Karpas-422 (cell line): ENCODE measurements around the gene HSPA1A. TPM values are rescaled to one million over a fixed set of nuclear protein-coding genes. Genes with fewer than 3 reads are reported as not detected.

ENCODE experiments used
- DNase-seq: peaks from one replicate; pipeline ENCODE4 v3.0.0-alpha.2; 2015
- H2AFZ ChIP-seq: fragments of 200-600 bp; sonication (generic); 2 replicates; pipeline ENCODE4 v1.6.1; 2014; ENCODE audit warnings: antibody characterized with exemption, low read length, mixed read lengths
- H3K27ac ChIP-seq: fragments of 200-600 bp; sonication (generic); 2 replicates; pipeline ENCODE4 v1.5.1; 2014; ENCODE audit warnings: mild to moderate bottlenecking, low read length, moderate library complexity
- H3K27me3 ChIP-seq: fragments of 200-600 bp; sonication (generic); 2 replicates; pipeline ENCODE4 v1.6.1; 2014; ENCODE audit warnings: low read length, mixed read lengths
- H3K36me3 ChIP-seq: fragments of 200-600 bp; sonication (generic); 2 replicates; pipeline ENCODE4 v1.6.1; 2014; ENCODE audit warnings: low read length, mixed read lengths; ENCODE audit not compliant: insufficient read depth
- H3K4me1 ChIP-seq: fragments of 200-600 bp; sonication (generic); 2 replicates; pipeline ENCODE4 v1.6.1; 2014; ENCODE audit warnings: mild to moderate bottlenecking, low read length, mixed read lengths
- H3K4me2 ChIP-seq: fragments of 200-600 bp; sonication (generic); 2 replicates; pipeline ENCODE4 v1.6.1; 2014; ENCODE audit warnings: low read length, low read depth, mild to moderate bottlenecking; ENCODE audit not compliant: poor library complexity, severe bottlenecking
- H3K4me3 ChIP-seq: fragments of 200-600 bp; sonication (generic); 2 replicates; pipeline ENCODE4 v1.5.1; 2014; ENCODE audit warnings: mild to moderate bottlenecking, antibody characterized with exemption, low read length, mixed read lengths
- H3K79me2 ChIP-seq: fragments of 200-600 bp; sonication (generic); 2 replicates; pipeline ENCODE4 v1.6.1; 2014; ENCODE audit warnings: mild to moderate bottlenecking, low read length, mixed read lengths
- H3K9ac ChIP-seq: fragments of 200-600 bp; sonication (generic); 2 replicates; pipeline ENCODE4 v1.6.0; 2014; ENCODE audit warnings: low read length
- H3K9me2 ChIP-seq: fragments of 200-600 bp; sonication (generic), shearing (Covaris generic); replicated peaks from 2 replicates; pipeline ENCODE4 v1.6.0; 2014; ENCODE audit warnings: mild to moderate bottlenecking, low read length, moderate library complexity; ENCODE audit not compliant: insufficient read depth
- H3K9me3 ChIP-seq: fragments of 300-700, 200-600 bp; sonication (generic); 2 replicates; pipeline ENCODE4 v1.6.1; 2014; ENCODE audit warnings: low read length, mixed read lengths
- H4K20me1 ChIP-seq: fragments of 200-600 bp; sonication (generic); 2 replicates; pipeline ENCODE4 v1.6.1; 2014; ENCODE audit warnings: mild to moderate bottlenecking, antibody characterized with exemption, low read length, low read depth; ENCODE audit not compliant: insufficient read depth
- total RNA-seq: library from RNA; depleted of rRNA; stranded (reverse); fragments of >200 nt; shearing (Covaris generic); gene quantifications from 2 replicates; pipeline ENCODE4 v1.2.3, GENCODE V29; 2014; ENCODE audit warnings: low replicate concordance; rRNA removed

Gene HSPA1A
- 0.32 TPM in 1 of 2 replicates, not detected in the other for total RNA-seq

DNA sequence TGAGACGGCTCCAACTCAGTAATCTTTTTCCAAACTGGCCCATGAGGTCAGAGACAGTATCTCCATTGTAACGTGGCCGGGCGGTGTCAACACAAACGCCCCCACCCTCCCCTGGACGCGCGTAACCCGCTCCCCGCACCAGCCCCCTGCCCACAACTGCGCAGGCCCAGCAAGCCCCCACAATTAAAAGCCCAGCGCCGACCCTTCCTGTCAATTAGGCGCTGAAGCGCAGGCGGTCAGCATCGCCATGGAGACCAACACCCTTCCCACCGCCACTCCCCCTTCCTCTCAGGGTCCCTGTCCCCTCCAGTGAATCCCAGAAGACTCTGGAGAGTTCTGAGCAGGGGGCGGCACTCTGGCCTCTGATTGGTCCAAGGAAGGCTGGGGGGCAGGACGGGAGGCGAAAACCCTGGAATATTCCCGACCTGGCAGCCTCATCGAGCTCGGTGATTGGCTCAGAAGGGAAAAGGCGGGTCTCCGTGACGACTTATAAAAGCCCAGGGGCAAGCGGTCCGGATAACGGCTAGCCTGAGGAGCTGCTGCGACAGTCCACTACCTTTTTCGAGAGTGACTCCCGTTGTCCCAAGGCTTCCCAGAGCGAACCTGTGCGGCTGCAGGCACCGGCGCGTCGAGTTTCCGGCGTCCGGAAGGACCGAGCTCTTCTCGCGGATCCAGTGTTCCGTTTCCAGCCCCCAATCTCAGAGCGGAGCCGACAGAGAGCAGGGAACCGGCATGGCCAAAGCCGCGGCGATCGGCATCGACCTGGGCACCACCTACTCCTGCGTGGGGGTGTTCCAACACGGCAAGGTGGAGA is at the start of gene HSPA1A, which contains the start of gene HSPA1L:
TSS of gene HSPA1A (plus strand) at position 519 of the 814 bp plus-strand sequence. CDS start at position 733, 214 bp downstream.
TSS of gene HSPA1L (minus strand) at position 259 of the 814 bp plus-strand sequence. CDS start 3,311 bp downstream, outside the sequence.
- H3K27me3 ChIP-seq: no peaks in the 10 kb centered on the region
- no peak within 1 kb of the TSS for H3K4me3 ChIP-seq
- no peak for DNase-seq
- no peaks in the 10 kb centered on the region for H3K4me1 ChIP-seq
- H3K4me2 ChIP-seq: no peak within 1 kb of the TSS
- H3K79me2 ChIP-seq: no peaks in the 10 kb centered on the region
- H3K9me2 ChIP-seq: no peaks in the 10 kb centered on the region
- no peak within 1 kb of the TSS for H3K27ac ChIP-seq
- no peaks in the 10 kb centered on the region for H4K20me1 ChIP-seq
- no peak within 1 kb of the TSS for H3K9ac ChIP-seq
- no peak within 1 kb of the TSS for H2AFZ ChIP-seq
- no peaks in the 10 kb centered on the region for H3K36me3 ChIP-seq
- no peaks in the 10 kb centered on the region for H3K9me3 ChIP-seq

DNA sequence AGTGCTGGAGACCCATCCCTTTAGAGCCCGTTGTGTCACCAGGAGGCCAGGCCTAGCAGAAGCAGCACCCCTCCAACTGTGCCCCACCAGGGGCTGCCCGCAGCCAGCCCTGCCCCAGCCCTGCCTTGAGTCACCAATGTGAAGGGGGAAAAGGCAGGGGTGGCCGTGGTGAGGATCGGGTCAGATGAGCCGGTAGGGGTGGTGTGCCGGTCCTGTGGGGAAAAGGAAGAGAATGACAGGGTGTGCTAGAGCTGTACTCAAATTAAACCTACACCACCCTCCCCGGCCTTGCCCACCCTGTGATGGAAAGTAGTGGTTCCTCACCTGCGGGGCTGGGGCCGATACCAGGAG is 49.8 kb upstream of the HSPA1A start:
- H3K79me2 ChIP-seq: no peaks in the 10 kb centered on the region

GRCh38 chr6:31765910-31766794 is 49.2 kb upstream of the HSPA1A start:
- no peak overlapping the region for H3K4me3 ChIP-seq
- no peaks in the 10 kb centered on the region for H4K20me1 ChIP-seq
- 0 out of 2 replicates have a peak, but pooled peaks cover 7% of the 10 kb centered on the region for H3K36me3 ChIP-seq
- H3K27ac ChIP-seq: no peak overlapping the region
- no peaks in the 10 kb centered on the region for H3K4me1 ChIP-seq
- H3K9ac ChIP-seq: no peak overlapping the region
- no peaks in the 10 kb centered on the region for H3K79me2 ChIP-seq
- no peaks in the 10 kb centered on the region for H3K9me2 ChIP-seq
- no peak overlapping the region for H2AFZ ChIP-seq
- H3K27me3 ChIP-seq: no peaks in the 10 kb centered on the region
- DNase-seq: no peak
- H3K4me2 ChIP-seq: no peak overlapping the region
- no peaks in the 10 kb centered on the region for H3K9me3 ChIP-seq

More for the DNA sequence above, 49.8 kb upstream of the HSPA1A start:
- Histone ChIP-seq H3K4me3 (no peak overlapping the region), H3K36me3 (0 out of 2 replicates have a peak, but pooled peaks cover 7% of the 10 kb centered on the region), H3K4me1 (no peaks in the 10 kb centered on the region), H4K20me1 (no peaks in the 10 kb centered on the region), H2AFZ (no peak overlapping the region), H3K27me3 (no peaks in the 10 kb centered on the region), H3K9me3 (no peaks in the 10 kb centered on the region), H3K9ac (no peak overlapping the region), H3K27ac (no peak overlapping the region), H3K4me2 (no peak overlapping the region), H3K9me2 (no peaks in the 10 kb centered on the region)
- no peak for DNase-seq

GRCh38 chr6:31767096-31767645 is 48.2 kb upstream of the HSPA1A start:
- Histone ChIP-seq H3K4me1 (no peaks in the 10 kb centered on the region), H3K9me2 (no peaks in the 10 kb centered on the region), H3K9ac (no peak overlapping the region), H4K20me1 (no peaks in the 10 kb centered on the region), H3K9me3 (no peaks in the 10 kb centered on the region), H2AFZ (no peak overlapping the region), H3K4me2 (no peak overlapping the region), H3K27me3 (no peaks in the 10 kb centered on the region), H3K36me3 (0 out of 2 replicates have a peak, but pooled peaks cover 7% of the 10 kb centered on the region), H3K79me2 (no peaks in the 10 kb centered on the region), H3K27ac (no peak overlapping the region), H3K4me3 (no peak overlapping the region)
- DNase-seq: no peak

DNA sequence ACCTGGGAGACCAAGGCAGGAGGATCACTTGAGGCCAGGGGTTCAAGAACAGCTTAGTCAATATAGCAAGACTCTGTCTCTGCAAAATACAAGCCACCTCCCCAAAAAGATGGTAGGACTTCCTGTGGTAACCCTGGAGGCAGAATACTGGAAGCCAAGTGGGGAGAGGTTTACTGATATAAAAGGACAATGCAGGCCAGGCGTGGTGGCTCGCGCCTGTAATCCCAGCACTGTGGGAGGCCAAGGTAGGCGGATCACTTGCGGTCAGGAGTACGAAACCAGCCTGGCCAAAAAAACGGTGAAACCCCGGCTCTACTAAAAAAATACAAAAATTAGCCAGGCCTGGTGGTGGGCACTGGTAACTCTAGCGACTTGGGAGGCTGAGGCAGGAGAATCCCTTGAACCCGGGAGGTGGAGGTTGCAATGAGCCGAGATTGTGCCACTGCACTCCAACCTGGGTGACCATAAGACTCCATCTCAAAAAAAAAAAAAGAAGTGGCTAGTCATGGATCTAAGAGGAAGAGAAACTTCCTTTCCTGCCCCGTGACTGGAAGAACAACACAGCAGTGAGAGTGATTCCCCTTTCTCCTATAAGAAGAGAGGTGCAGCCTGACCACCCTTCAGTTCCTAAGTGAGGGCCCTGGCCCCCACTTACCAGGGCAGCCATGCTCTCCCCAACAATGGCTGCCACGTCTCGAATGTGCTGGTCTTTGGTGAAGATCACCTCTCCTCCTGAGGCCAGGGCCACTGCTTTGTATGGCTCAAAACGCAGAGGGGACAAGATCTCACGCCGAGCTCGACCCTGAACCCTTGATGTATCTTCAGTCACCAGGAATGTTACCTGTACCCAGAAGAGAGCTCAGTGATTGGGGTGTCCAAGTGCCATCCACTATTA is 46.7 kb upstream of the HSPA1A start:
- Histone ChIP-seq H3K36me3 (0 out of 2 replicates have a peak, but pooled peaks cover 4% of the 10 kb centered on the region), H3K4me3 (no peak overlapping the region), H3K27ac (no peak overlapping the region), H3K27me3 (no peaks in the 10 kb centered on the region), H3K9me3 (no peaks in the 10 kb centered on the region), H4K20me1 (no peaks in the 10 kb centered on the region), H3K79me2 (no peaks in the 10 kb centered on the region), H3K9me2 (no peaks in the 10 kb centered on the region), H3K4me2 (no peak overlapping the region), H3K9ac (no peak overlapping the region), H3K4me1 (no peaks in the 10 kb centered on the region), H2AFZ (no peak overlapping the region)
- no peak for DNase-seq

- no peaks in the 10 kb centered on the region for H3K27me3 ChIP-seq
- H3K4me3 ChIP-seq: no peak overlapping the region
- H3K27ac ChIP-seq: no peak overlapping the region
- H3K36me3 ChIP-seq: no peaks in the 10 kb centered on the region
- peak; percentile 96 for DNase-seq
- no peaks in the 10 kb centered on the region for H3K79me2 ChIP-seq
- H4K20me1 ChIP-seq: no peaks in the 10 kb centered on the region
- H3K9ac ChIP-seq: no peak overlapping the region
- H3K9me3 ChIP-seq: no peaks in the 10 kb centered on the region
- no peaks in the 10 kb centered on the region for H3K9me2 ChIP-seq
- 0 out of 2 replicates have a peak overlapping the region, but pooled peaks have one; percentile 55 for H2AFZ ChIP-seq
- no peaks in the 10 kb centered on the region for H3K4me1 ChIP-seq
- no peak overlapping the region for H3K4me2 ChIP-seq
These were observed 45.5 kb upstream of the HSPA1A start for GRCh38 chr6:31769684-31770371.

DNA sequence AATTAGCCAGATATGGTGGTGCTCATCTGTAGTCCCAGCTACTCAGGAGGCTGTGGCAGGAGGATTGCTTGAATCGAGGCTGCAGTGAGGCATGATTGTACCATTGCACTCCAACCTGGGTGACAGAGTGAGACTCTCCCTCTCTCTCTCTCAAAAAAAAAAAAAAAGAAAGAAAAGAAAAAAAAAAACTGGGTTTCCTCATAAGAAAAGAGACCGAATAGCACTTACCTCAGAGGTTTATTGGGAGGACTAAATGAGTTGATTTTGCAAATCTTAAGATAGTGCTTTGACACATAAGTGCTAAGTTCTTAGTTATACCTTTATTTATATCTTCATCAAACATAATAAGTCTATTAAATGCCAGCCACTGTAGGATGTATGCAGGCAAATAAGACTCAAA is 44.5 kb upstream of the HSPA1A start:
- Histone ChIP-seq H3K9me2 (no peaks in the 10 kb centered on the region), H3K4me3 (no peak overlapping the region), H4K20me1 (no peaks in the 10 kb centered on the region), H2AFZ (no peak overlapping the region), H3K9ac (no peak overlapping the region), H3K9me3 (no peaks in the 10 kb centered on the region), H3K79me2 (no peaks in the 10 kb centered on the region), H3K36me3 (no peaks in the 10 kb centered on the region), H3K27me3 (no peaks in the 10 kb centered on the region), H3K27ac (no peak overlapping the region), H3K4me2 (no peak overlapping the region), H3K4me1 (no peaks in the 10 kb centered on the region)
- no peak for DNase-seq
